Body of pancreas (tissue), 4 donors: ENCODE data around the gene CASKIN2.

Experiments
- CTCF ChIP-seq, 7 experiments: fragments of 450-650 bp in 4 of 7; fragments of 200-600 bp in 3 of 7; sonication (generic) in 3 of 7; IDR thresholded peaks; one replicate each; pipeline ENCODE4 v1.5.1; 2016 to 2019; ENCODE audit warnings: antibody characterized with exemption in 7 of 7
- POLR2A ChIP-seq, 3 donors: fragments of 450-650 bp; IDR thresholded peaks; one replicate each; pipeline ENCODE4 v1.6.1; 2016; ENCODE audit warnings: antibody characterized with exemption in 3 of 3, mild to moderate bottlenecking in 2 of 3

- TF ChIP-seq POLR2A (IDR thresholded peaks at IDR 0.05): no peak
- no peak for TF ChIP-seq CTCF (IDR thresholded peaks at IDR 0.05)
Observed at GRCh38 chr17:75471207-75471606, 44.1 kb downstream of the CASKIN2 start.
